ENCODE measurements around the gene PLEKHA8.
A peak's percentile ranks its signal among the peaks of the same experiment; 100 is the strongest.

Gene PLEKHA8

DNA sequence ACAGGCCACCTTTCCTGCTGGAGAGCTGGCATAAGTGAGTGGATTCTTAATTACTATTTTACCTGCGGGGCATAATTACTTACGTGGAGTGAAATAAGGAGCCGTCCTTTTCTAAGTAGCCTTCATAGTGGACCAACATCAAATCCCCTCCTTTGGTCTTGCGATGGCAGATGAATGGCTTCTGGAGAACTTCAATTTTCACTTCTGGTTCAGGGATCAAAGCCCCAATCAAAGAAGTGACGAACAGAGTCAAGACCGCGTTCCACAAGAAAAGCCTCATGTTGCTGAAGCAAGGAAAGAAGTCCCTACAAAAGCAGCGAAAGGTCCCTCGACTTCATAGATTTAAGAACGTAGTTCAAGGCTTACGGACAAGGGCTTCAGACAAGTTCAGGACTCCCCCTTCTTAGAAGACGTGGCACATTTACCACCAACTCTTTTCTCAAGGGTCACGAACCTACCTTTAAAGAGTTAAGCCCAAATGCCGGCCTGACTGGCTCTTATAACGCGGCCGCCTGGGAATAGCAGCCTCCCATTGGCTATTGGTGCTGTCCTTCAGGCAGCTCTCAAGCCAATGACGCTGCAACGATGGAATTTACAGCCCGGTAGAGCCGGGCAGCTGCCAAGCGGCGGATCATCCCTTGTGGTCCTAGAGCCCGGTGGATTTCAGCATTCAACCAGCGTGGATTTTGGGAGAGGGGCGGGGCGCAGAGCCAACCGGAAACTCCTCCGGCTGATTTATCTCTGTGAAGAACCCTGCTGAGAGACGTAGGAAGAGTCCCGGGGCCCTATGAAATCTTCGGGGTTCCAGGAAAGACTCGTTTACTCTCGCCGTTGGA is 1.8 kb upstream of the PLEKHA8 start, which contains the start of gene FKBP14:
TSS of gene FKBP14 (minus strand) at position 474 of the 836 bp plus-strand sequence. CDS start at position 280, 194 bp downstream.
- DNase-seq (ENCODE audit: low spot score): peak; percentile 97

- DNase-seq (ENCODE audit: low spot score): peak; percentile 66
Observed at GRCh38 chr7:30027065-30027456, 1.2 kb upstream of the PLEKHA8 start.

- DNase-seq (ENCODE audit: low spot score): no peak
Observed at GRCh38 chr7:30027740-30028215, 434 bp upstream of the PLEKHA8 start.

DNA sequence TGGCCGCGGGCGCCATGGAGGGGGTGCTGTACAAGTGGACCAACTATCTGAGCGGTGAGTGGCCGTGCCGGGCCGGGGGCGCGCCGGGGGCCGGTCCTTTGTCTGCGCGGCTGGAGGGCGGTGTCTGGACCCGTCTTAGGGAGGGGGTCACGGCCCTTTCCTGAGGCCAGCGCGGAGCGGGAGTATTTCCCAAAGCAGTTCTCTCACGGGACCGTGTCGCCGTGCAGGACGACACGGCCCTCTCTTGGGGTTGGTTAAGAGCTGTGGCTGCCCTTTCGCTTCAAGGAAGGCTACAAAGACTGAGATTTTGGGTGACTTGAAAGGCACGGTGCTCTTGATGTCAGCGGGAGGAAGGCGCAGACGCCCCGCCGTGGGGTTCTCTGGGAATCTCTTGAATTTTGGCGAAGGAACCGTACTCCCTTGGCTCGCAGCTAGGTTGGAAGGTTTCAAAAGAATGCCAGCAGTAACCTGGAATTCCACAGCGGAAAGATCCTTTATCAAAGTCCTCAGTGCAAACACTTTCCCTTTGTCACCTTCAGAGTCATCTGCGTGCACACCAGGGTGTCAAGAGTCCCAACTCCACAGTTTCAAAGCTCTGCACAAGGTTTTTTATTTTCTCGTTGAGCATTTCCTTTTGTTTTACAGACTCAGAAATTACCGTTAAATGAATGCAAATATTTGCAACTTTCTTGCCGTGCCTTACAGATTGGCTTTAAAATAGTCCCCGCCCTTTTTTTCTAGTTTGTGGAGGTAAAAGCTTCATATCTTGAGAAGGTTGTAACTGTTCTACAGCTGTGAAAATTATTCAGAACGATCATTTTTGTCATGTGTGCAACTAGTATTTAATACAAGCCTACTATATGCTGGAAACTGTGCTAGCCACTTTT is 780 bp downstream of the PLEKHA8 start:
- peak; percentile 36 for DNase-seq (ENCODE audit: low spot score)

GRCh38 chr7:30029696-30030095 is 1.5 kb downstream of the PLEKHA8 start:
- DNase-seq (ENCODE audit: low spot score): peak; percentile 23

DNA sequence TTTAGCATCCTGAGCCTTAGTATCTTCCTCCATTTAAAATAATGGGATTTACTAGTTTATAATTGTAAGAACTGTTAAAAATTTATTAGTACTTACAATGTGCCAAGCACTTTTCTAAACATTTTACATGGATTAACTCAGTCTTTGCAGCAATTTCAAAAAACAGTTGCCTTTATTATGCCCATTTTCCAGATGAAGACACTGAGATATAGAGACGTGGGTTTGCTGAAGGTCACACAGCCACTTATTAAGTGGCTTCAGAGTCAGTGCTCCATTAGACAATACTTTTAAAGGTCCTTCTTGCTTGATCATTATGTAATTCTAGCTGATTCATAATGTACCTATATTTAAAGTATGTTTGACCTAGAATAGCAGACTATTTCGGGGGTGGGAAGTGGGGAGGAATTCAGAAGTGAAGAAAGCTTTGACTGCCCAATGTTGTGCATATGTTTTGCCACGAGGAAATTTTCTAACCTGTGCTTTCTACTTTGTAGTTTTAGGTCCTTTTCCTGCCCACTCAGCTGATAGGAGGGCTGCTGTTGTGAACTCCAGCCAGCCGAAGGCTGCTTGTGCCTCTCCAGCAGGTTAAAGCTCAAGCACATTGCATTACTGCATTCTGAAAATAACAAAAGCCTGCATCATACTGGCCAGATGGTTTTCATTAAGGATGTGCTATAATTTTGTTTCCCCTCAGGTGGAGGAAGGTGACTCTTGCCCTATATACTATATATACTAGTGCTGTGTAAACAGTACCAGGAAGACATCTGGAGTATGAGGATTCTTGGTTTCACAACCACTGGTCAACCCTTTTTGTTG is 4.3 kb downstream of the PLEKHA8 start:
- no peak for DNase-seq (ENCODE audit: low spot score)

GRCh38 chr7:30034501-30034900 is 6.3 kb downstream of the PLEKHA8 start:
- no peak for DNase-seq (ENCODE audit: low spot score)

- no peak for DNase-seq (ENCODE audit: low spot score)
Observed at GRCh38 chr7:30036220-30036619, 8.0 kb downstream of the PLEKHA8 start.

DNA sequence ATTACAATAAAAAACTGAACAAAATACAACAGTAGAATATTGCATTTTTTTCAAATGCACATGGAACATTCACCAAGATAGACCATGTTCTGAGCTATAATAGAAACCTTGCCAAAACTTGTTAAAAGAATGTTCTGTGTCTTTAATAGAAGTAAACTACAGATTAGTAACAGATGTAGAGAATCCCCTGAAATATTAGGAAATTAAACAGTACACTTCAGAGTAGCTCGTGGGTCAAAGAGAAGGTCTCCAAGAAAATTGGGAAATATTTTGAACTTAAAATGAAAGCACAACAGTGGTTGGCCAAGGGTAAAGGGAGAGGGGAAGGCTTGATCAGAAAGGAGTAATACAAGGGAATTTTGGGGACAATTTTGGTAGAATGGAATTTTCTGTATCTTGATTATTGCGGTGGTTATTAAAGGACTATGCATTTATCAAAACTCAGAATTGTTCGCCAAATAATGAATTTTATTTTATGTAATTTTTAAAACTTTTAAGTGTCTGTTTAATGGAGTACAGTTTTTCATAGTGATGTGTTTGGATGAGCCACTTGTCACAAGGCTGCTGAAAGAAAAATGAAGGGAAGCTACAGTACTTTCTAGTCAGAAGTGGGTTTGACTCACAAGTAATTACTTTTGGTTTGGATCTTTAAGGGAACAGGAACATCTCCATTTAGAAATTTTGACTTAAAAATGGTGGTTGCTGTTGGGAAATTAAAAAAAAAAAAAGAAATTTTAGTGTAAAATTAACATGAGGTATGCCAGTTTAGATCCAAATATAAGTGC is 10.2 kb downstream of the PLEKHA8 start:
- DNase-seq (ENCODE audit: low spot score): no peak

- no peak for DNase-seq (ENCODE audit: low spot score)
Observed at GRCh38 chr7:30040938-30041337, 12.7 kb downstream of the PLEKHA8 start.

DNA sequence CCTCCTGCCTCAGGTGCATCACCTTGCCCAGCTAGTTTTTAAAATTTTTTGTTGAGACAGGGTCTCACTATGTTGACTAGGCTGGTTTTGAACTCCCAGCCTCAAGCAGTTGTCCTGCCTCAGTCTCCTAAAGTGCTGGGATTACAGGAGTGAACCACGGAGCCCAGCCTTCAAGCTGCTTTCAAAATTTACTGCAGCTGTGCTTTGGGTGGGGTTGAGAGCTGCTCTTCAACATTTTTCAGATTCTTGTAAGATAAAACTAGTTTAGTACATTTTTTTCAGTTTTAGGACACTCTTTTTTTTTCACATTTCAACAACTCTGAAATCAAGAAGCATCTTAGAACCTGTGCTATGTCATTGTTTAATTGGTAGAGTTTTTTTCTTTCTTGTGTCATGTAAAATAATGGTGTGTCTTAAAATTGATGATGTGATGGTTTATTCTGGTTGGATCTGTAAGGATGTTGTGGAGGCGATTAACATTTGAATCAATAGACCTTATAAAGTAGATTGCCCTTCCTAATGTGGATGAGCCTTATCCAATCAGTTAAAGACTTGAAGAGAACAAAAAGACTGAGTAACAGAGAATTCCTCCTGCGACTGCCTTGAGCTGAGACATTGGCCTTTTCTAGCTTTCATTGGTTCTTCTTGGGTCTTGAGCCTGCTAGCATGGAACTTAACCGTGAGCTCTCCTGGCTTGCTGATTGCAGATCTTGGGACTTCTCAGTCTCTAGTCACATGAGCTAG is 13.5 kb downstream of the PLEKHA8 start:
- DNase-seq (ENCODE audit: low spot score): no peak

GRCh38 chr7:30046127-30046770 is 18.0 kb downstream of the PLEKHA8 start:
- no peak for DNase-seq (ENCODE audit: low spot score)

GRCh38 chr7:30047124-30047523 is 18.9 kb downstream of the PLEKHA8 start:
- no peak for DNase-seq (ENCODE audit: low spot score)

DNA sequence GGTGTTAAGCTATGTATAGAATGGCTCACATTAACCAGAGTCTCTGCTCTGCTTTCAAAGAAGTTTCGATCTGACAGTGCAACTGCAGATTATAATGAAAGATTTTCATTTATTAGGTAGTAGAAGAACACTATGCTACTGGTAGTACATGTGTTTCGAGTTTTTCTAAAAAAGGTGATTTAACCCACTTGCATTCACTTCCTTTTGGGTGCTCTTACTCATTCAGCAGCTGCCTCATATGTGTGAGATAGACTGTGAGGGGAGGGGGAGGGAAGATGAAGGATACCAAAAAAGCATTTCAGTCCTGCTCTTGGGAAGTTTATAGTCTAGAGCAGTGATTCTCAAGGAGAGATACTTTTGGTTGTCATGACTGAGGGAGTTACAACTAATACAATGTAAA is 20.4 kb downstream of the PLEKHA8 start:
- DNase-seq (ENCODE audit: low spot score): no peak

DNA sequence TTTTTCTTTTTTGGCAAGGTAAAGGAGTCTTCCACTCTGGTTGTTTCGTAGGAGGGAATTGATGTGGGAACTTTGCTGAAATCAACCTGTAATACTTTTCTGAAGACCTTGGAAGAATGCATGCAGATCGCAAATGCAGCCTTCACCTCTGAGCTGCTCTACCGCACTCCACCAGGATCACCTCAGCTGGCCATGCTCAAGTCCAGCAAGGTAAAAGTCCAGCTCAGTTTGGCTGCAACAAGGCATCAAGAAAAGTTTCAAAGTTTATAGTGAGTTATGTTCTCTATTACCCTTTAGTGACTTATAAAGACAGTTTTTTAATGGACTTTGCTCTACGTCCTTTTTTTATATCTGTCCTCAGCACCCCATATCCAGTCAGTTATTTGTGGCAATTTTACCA is 21.0 kb downstream of the PLEKHA8 start:
- no peak for DNase-seq (ENCODE audit: low spot score)

GRCh38 chr7:30053068-30053467 is 24.9 kb downstream of the PLEKHA8 start:
- no peak for DNase-seq (ENCODE audit: low spot score)

- no peak for DNase-seq (ENCODE audit: low spot score)
Observed at GRCh38 chr7:30057741-30058140, 29.5 kb downstream of the PLEKHA8 start.

GRCh38 chr7:30061786-30062185 is 33.6 kb downstream of the PLEKHA8 start:
- DNase-seq (ENCODE audit: low spot score): peak; percentile 33

GRCh38 chr7:30062587-30062986 is 34.4 kb downstream of the PLEKHA8 start:
- DNase-seq (ENCODE audit: low spot score): peak; percentile 20

DNA sequence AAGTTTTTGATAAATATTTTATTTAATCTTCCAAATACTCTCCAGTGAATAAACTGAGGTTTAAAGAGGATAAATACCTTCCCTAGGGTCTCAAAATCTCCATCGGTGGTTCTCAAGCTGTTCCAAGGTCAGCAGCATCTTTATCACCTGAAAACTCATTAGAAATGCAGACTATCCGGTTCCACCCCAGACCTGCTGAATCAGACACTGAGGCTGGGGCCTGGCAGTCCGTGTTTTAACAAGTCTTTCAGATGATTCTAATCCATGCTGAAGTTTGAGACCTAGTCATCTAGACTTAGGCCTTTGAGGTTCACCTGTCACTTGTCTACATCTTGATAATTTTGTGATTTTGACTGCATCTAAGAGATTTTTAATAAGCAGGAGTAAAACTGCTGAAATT is 37.5 kb downstream of the PLEKHA8 start:
- no peak for DNase-seq (ENCODE audit: low spot score)

Measured in CD4-positive, alpha-beta T cell treated with Interleukin-2 at 100 ng/mL for 4 hours (primary cell).